H1 (cell line): ENCODE results near the gene TRABD2B. TPM values are rescaled to one million over a fixed set of nuclear protein-coding genes. Genes with fewer than 3 reads are reported as not detected.

Experiments
- BCL11A ChIP-seq, 2 experiments: IDR thresholded peaks; one replicate each; pipeline ENCODE4 v1.6.1; 2011; ENCODE audit warnings: low read depth in 2 of 2, low read length in 2 of 2, mild to moderate bottlenecking in 2 of 2
- FOSL1 ChIP-seq: IDR thresholded peaks from 2 replicates; pipeline ENCODE4 v1.6.1; 2011; ENCODE audit warnings: mild to moderate bottlenecking, low read depth, low read length, moderate library complexity; ENCODE audit not compliant: insufficient read depth
- polyA plus RNA-seq, 7 experiments: library from polyadenylated mRNA; depleted of rRNA in 3 of 7; stranded (reverse) in 5 of 7; unstranded in 2 of 7; fragments of >200 nt in 5 of 7; fragments of 200-250 nt in 2 of 7; gene quantifications; 1 replicate in 5 of 7; 2 replicates in 1 of 7; 4 replicates in 1 of 7; pipeline versions ENCODE4 v1.2.1 to v1.2.3, GENCODE V29; 2011 to 2013; ENCODE audit warnings: missing spikeins in 2 of 7, mixed read lengths in 2 of 7
- total RNA-seq: library from RNA; stranded (reverse); fragmentation: NEBNext Ultra II Directional; extraction: Animal tissue kit (Norgen Biotek cat#: 25700); gene quantifications from 2 replicates; pipeline ENCODE4 v1.2.1, GENCODE V29; 2021

Gene TRABD2B
- total and polyA plus RNA-seq, 2 of the 8 experiments (the other 6 are each of a cell fraction or from before 2014, with no cell fraction given), result 0.95 to 3.4 TPM

DNA sequence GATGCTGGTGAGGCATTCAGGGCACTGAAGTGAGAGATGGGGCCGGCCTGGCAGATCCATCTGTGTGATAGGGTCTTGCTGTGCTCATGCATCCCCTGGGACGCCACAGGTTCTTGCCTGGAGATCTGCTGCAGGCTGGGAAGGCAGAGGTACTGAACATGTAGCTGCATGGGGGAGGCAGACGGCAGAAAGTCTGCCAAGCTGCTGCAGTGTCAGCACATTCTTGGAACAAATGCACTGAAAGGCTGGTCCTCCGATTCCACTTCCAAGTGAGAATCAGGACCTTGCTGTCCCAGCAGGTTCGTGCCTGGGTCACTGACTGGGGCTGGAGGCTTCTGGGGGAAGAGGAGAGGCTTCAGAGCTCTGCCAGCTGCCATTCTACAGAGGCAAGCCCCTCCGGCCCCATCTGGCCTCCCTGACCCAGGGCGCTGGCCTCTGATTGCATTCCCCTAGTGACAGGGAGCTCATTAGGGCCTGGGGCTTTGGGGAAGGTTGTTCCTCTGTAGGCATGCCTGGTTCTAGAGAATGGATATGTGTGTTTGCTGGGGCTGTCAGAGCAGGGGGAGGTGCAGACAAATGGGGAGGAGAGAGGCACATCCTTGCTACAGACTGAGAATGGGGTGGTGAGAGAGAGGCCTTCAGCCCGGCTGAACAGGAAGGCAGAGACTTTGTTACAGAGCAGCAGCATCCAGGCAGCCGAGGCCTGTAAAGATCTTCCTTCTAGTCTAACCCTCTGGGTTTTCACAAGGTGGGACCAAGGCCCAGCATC lies 174.0 kb downstream of the TRABD2B start (continued):
- no peak for TF ChIP-seq FOSL1
- no peak for TF ChIP-seq BCL11A (IDR thresholded peaks at IDR 0.05; ENCODE audit: low read depth in 2 of 2, low read length in 2 of 2)
- TF ChIP-seq, all 59 proteins: peak for 0
